Superior temporal gyrus (tissue), 1 donor: ENCODE results near the gene LIMS2.

Experiments used
- DNase-seq: peaks from one replicate; pipeline ENCODE4 v3.0.0-alpha.2; 2016; ENCODE audit errors: extremely low spot score

Gene LIMS2

GRCh38 chr2:127605691-127606263, 69.6 kb downstream of the LIMS2 start:
- DNase-seq = no peak

GRCh38 chr2:127604986-127605385, 70.3 kb downstream of the LIMS2 start:
- no peak for DNase-seq

- no peak for DNase-seq
These were observed 76.1 kb downstream of the LIMS2 start for GRCh38 chr2:127599211-127599610.

GRCh38 chr2:127598711-127599110, 76.6 kb downstream of the LIMS2 start:
- DNase-seq = no peak

DNA sequence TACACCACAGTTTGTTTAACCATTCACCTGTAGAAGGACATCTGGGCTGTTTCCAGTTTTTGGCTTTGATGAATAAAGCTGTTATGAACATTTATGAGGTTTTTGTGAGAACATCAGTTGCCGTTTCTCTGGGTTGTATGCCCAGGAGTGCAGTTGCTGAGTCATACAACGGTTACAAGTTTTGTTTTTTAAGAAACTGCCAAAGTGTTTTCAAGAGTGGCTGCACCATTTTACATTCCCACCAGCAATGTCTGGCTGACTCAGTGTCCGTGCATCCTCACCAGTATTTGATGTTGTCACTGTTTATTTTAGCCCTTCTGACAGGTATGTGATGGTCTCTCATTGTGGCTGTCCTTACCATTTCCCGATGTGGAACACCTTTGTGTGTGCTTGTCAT, 77.3 kb downstream of the LIMS2 start:
- DNase-seq = no peak

DNA sequence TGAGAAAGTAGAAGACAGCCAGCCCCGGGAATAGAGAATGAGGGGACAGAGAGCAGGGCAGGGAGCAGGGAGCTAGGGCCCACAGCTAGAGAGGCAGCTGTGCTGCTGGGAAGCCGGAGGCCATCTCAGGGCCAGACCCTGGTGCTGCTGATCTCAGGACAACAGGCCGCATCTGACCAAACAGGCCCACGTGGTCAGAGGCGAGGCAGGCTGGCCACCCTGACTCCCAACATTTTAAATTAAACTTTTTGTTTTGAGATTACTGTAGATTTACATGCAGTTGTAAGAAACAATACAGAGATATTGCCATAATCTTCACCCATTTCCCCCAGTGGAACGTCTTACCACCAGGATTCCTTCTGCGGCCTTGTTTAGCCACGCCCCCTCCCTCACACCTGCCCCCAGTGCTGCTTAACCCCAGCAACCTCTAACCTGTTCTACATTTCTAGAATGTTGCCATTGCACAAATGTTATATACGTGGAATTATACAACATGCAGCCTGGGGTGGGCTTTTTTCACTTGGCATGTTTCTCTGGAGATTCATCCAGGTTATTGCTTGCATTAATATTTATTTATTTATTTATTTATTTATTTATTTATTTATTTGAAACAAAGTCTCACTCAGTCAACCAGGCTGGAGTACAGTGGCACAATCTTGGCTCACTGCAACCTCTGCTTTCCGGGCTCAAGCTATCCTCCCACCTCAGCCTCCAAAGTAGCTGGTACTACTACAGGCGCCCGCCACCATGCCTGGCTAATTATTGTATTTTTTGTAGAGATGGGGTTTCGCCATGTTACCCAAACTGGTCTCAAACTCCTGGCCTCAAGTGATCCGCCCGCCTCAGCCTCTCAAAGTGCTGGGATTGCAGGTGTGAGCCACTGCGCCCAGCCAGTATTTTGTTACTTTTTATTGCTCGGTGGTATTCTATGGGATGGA, 78.0 kb downstream of the LIMS2 start:
- no peak for DNase-seq

- DNase-seq = no peak
These were observed 78.9 kb downstream of the LIMS2 start for GRCh38 chr2:127596311-127597045.

GRCh38 chr2:127594116-127594591, 81.2 kb downstream of the LIMS2 start:
- no peak for DNase-seq

DNA sequence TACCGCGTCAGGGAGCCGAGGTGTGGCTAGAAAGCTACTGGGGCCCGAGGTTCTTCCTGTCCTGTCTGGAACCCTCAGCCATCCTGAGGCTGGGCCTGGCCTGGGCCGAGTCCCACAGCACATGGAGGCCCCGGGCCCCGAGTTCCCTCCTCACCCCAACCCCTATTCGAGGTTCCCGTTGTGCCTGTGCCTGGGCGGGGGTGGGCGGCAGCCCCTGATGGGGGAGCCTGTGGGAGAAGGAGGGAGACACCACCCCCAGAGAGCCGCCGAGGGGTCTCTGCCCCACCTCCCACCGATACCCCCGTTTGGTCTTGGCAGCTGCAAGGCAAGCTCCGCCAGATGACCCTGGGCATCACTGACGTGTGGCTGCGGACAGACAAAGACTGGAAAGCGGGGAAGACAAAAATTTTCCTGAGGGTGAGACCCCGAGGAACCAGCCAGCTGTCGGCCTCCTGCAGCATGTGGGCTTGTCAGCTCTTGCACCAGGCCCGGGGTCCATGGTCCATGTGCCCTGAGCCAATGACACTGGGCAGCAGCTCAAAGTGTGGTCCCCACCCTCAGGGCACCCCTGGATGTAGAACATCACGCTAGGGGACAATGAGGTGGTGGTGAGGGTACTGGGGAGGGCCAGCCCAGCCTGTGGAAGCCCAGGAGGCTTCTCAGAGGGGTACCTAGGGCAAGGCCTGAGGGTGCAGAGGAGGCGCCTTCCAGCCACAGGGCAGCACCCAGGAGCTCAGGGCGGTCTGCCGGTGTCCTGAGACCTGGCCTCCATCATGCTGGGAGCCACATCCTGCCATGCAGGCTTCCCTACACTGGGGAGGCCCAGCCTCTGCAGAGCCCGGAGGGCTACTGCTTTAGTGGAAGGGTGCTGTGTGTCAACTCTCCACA, 81.9 kb downstream of the LIMS2 start:
- DNase-seq = no peak

- no peak for DNase-seq
These were observed 82.5 kb downstream of the LIMS2 start for GRCh38 chr2:127592761-127593227.

DNA sequence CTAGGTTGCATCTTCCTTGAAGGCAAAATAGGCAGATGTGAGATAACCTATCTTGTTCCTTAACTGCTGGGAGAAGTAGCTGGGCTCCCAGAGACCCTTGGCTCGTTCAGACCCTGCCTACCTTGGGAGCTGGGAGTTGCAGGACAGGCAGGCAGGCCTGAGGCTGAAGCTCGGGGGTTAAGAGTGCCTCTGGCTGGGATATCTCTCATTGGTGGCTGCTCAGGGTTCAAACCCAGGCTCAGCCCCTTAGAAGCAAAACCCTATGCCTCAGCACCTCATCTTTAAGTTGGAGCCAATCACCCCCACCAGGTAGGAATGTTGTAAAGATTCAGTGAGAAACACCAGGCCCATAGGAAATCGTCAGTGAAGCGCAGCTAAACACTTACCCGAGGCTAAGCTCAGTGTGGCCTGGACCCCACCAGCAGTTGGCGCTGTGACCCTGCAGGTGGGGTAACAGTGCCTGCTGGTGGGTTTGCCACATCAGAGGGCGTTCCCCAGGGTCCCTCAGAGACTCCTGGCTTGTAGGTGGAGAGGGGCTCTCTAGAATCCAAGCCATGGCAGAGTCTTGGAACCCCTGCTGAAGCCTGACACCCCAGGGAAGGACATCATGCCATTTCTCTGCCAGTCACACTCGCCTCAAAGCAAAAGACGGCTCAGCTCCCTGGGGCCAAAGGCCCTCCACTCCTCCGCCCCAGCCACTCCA, 84.0 kb downstream of the LIMS2 start:
- peak; percentile 73 for DNase-seq

- no peak for DNase-seq
These were observed 84.7 kb downstream of the LIMS2 start for GRCh38 chr2:127590386-127591190.

DNA sequence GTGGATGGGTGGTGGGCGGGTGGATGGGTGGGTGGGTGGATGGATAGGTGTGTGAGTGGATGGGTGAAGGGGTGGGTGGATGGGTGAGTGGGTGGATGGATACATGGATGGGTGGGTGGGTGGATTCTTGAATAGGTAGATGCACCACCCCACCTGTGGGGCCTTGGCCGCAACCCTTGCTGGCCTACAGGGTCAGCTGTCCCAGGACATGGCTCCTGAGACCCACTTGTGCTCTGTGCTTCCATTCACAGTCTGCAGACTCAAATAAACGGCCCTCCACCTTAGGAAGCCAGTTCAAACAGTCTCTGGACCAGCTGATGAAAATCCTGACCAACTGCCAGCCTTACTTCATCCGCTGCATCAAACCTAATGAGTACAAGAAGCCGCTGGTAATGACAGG, 85.5 kb downstream of the LIMS2 start:
- no peak for DNase-seq

DNA sequence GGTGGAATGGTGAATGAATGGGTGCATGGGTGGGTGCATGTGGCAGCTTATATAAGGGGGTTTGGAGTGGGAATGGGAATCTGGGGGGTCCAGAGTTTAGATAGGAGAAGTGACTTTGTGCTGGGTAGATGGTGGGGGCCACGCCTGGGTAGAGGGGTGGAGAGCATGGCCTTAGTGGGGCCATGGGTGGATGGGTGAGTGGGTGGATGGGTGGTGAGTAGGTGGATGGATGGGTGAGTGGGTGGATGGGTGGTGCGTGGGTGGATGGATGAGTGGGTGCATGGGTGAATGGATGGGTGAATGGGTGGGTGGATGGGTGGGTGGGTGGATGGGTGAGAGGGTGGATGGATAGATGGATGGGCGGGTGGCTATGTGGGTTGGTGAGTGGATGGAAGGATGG, 86.0 kb downstream of the LIMS2 start:
- DNase-seq = no peak
